SKM-1 treated with dmso at 0.1 percent for 144 hours (cell line): ENCODE results near the gene FRMD5.
A peak's percentile ranks its signal among the peaks of the same experiment; 100 is the strongest.
"Not testable (repeated sequence)": the region's sequence is repeated elsewhere in the genome, so short reads cannot be mapped to it uniquely, and the experiment has no call there.

Experiments used
- DNase-seq: peaks from one replicate; lab custom pipeline; 2025; ENCODE audit not compliant: unreplicated experiment; lab: John Stamatoyannopoulos, UW

Gene FRMD5

DNA sequence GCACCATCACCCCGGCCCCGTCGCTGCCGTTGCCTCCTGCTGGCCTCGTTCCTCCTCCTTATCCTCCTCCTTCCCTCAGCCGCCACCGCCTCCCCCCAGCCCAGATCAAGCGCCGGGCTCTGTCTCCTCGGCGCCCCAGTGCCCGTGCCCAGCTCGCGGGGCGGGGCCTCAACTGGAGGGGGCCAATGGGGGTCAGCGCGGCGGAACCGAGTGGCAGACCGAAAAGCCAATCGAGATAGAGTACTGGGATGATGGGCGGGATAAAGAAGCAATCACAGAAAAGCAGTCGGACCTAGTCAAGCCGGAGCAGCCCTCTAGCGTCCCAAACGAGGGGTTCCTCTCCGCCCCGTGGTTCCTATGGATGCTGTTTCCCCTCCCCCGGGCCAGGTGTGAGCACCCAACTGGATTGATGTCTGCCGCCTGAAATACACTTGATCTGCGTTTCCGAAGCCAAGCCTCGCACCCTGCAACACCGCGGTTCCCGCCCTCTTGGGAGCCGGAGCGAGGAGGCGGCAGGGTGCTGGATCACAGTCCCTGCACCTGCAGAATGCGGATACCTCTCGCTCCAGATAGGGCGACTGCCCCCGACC, at the start of gene FRMD5:
Gene FRMD5 (minus strand): TSS at position 121 of the 590 bp plus-strand sequence.
- peak; percentile 70 for DNase-seq

DNA sequence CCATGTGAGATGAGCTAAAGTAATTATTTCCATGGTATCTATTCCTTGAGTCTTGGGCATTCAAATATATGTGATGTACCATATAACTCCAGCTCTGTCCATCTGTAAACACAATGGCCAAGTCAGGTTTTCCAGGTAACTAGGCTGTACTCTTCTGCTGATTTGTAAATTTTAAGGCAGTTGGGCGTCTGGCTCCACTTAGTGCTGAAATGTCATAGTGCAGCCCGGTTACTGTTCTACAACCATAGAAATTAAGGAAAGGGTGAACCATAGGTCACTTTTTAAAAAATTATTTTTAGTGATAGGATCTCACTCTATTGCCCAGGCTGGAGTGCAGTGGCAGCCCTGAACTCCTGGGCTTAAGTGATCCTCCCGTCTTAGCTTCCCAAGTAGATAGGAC, 48.8 kb upstream of the FRMD5 start:
- DNase-seq = no peak

DNA sequence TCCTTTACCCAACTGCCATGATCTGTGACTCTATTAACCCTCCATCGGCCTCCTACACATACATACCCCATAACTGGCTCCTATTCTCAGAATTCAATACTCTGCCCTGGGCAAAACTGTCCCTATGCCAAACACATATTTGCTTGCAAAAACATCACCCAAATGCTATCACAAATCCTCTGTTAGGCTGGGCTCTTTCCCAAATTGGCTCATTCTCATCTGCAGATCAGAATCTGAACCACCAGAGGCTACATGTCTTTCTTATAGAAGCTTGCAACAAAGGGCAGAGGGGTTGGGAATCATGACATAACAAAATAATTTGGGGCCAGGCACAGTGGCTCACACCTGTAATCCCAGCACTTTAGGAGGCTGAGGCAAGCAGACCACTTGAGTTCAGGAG, 48.1 kb upstream of the FRMD5 start:
- no peak for DNase-seq

DNA sequence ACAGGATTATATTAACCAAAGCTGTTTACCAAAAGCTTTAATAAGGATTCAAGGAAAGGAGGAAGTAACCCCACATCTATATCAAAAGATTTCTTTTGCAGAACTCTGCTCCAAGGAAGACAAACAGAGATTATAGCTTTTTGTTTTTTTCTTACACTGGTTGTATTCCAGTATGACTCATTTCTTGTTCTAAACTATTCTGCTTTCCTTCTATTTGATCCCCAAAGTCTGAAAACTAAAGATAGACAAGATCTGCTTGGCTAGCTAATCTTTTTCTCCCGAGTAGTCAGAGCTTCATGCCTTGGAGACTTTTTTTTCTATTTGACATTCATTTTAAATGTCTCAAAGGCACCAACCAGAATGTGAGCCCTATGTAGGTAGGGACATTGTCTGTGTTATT, 36.8 kb upstream of the FRMD5 start:
- DNase-seq = no peak

DNA sequence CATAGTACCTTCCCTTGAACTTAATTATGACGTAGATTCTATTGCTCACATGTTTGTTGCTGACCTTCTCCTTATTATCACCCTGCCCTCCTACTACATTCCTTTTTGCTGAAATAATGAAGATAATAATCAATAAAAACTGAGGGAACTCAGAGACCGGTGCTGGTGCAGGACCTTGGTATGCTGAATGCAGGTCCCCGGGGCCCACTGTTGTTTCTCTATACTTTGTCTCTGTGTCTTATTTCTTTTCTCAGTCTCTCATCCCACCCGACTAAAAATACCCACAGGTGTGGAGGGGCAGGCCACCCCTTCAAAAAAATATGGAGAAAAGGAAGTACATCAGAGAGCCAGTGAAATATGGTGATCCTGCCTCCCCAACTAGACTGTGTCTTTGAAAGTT, 34.2 kb upstream of the FRMD5 start:
- not testable (repeated sequence) for DNase-seq

DNA sequence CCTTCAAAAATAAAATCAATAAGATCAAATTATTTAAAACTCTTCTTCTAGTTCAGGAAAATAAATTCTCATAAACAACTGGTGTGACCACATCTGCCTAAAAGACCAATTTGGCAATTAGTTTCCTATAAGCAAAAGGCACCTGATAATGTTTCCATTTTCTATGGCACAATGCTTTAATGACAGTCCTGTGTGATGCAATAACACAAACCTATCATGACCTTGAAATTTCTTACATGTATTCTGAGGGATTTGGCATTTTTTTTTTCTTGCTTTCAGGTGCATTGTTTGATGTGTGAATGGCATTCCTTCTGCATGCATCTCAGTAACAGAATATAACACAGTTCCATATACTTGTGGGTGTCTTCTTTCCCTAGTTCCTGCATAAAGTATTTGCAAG, 32.5 kb upstream of the FRMD5 start:
- DNase-seq = no peak

DNA sequence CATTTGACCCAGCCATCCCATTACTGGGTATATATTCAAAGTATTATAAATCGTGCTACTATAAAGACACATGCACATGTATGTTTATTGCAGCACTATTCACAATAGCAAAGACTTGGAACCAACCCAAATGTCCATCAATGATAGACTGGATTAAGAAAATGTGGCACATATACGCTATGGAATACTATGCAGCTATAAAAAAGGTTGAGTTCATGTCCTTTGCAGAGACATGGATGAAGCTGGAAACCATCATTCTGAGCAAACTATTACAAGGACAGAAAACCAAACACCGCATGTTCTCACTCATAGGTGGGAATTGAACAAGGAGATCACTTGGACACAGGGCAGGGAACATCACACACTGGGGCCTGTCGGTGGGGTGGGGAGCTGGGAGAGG, 31.9 kb upstream of the FRMD5 start:
- not testable (repeated sequence) for DNase-seq

DNA sequence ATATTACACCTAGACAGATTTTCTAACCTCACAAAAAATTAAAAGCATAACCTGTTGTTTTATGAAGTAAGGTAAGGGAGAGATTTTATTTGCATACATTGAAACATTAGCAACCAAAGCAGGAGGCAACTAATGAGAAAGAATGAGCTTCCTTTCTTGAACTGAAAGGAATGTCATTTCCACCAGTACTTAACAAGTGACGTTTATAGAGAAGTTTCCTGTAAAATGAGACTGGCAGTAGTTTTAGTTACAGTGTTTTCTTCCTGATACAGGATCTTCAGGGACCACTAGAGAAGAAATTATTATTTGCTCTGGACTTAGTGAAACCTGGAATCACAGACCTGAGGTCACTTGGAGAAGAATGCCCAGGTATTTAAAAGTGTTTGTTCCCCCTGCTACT, 27.4 kb upstream of the FRMD5 start:
- DNase-seq = no peak

DNA sequence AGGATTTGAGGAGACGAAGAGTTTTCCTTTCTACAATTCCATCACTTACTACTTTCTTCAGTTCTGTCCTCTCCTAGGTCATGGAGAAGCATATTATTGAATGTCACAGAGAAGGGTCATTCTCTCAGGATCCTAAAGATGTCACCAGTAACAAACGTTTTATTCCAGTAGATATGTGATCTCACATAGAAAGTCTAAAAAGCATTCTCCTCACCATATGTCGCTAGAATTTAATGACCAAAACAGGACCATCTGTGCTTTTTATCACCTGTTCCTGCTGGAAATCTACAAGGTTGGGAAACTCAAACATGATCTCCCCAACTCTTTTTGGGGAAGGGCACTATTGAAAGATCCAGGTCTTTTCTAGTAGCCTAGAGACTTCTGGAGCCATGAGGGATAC, 24.0 kb upstream of the FRMD5 start:
- DNase-seq = no peak

DNA sequence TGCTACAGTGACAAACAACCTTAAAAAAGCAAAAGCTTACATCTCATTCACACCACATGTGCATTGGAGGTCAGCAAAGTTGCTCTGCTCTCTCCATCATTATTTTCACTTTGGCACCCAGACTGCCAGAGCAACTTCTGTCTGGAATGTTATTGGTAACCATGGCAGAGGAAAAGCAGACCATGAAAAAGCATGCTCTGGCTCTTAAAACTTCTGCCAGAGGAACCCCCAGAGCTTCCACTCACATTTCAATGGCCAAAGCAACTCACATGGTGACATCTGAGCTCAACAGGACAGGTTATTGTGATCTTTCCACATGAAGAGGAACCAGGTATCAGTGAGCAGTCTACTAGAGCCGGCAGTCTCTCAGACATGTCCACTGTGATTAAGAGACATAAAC, 21.9 kb upstream of the FRMD5 start:
- DNase-seq = no peak

DNA sequence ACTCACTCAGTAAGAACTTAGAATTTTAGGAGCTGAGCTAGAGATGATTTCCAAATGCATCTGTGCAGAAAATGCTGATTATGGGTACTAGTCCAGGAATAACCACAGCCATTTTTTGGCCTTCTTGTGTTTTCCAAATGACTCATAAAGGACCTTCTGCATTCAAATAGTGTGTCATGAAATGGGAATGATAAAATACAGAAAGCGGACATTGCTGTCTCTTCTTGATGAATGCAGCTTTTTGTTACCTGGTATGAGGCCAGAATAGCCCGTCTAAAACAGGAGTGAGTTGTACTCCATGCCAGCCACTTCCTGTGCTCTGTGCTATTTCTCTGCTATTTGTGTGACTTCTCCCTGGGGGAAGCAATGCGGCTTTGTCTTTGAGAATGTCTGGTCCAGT, 20.5 kb upstream of the FRMD5 start:
- DNase-seq = no peak

DNA sequence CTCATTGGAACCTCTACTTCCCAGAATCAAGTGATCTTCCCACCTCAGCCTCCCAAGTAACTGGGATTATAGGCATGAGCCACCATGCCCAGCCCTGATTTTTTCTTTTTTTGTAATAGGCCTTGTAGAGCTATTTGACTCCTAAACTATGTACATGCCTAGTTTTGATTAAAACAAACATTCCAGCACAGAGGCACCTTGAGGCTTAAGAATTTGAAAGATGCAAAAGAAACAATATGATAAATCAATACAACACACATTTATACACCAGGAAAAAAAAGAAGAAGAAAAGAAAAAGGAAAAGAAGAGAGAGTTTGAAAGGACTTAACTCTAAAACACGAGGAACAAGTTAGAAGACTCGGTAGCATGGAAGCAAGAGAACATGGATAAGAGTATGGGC, 13.9 kb upstream of the FRMD5 start:
- DNase-seq = no peak

DNA sequence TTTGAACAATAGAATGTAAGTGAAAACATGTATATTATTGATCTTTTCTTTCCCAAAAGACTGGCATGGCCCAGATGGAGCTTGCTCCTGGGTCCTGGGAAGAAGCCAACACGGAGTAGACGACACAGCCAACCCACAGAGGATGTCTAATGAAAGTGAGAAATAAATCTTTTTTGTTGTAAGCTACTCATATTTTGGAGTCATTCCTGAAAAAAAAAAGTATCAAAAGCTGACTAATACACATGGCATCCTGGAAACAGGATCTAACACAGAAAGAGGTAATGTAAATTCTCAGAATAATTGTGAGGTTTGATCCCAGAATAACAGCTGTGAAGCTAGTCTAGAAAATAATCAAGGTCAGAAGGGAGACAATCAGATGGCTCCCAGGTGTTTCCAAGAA, 12.6 kb upstream of the FRMD5 start:
- DNase-seq = no peak

DNA sequence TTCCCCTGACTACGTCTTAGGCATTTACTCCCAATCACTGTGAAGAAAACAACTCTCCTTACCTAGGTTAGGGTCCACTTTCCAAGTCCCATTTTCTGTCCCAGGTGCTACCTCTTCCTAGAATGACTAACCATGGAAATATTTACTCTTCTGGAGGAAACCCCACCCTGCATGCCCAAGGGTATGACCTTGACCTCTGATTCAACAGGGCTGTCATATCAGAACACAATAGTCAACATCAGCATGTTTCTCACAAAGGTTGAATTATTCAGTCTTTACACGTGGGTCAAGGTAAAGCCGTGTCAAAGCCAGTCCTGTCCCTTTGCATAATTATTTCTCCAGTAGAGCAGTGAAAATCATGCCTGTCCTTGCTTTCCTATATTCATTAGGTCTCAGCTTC, 4.3 kb upstream of the FRMD5 start:
- DNase-seq = no peak

DNA sequence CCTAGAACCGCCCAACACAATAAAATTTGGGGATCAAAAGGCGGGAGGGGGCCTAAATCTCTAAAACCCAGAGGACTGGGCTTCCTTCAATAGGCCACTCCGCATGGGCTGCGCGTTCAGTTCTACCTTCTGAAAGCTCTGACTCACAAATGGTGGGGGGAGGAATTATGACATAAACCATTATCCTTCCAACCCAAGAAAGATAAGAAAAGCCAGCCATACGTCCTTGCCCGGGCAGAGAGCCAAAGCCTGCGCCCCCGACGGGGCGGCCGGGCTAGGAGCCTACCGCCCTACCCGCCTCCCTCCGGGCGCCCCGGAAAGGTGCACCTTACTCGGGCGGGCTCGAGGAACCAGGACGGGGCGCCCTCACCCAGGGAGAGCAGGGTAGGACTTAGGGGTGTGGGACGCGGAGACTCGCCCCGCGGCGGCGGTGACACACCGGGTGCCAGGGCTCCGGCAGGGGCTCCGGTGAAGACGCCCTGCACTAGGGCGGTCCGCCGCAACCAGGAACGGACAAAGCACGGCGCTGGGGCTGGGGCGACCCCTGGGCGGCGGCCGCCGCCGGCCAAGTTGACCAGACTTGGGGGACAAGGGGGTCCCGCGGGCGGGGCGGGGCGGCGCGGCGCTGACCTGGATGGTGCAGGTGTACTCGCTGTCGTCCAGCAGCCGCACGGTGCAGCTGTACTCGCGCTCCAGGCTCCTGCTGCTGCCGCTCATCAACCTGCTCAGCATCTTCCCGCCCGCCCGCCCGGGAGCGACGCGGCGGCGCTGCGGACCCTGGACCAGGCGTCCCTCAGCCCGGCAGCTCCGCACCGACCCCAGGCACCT, 534 bp downstream of the FRMD5 start:
- DNase-seq = no peak

DNA sequence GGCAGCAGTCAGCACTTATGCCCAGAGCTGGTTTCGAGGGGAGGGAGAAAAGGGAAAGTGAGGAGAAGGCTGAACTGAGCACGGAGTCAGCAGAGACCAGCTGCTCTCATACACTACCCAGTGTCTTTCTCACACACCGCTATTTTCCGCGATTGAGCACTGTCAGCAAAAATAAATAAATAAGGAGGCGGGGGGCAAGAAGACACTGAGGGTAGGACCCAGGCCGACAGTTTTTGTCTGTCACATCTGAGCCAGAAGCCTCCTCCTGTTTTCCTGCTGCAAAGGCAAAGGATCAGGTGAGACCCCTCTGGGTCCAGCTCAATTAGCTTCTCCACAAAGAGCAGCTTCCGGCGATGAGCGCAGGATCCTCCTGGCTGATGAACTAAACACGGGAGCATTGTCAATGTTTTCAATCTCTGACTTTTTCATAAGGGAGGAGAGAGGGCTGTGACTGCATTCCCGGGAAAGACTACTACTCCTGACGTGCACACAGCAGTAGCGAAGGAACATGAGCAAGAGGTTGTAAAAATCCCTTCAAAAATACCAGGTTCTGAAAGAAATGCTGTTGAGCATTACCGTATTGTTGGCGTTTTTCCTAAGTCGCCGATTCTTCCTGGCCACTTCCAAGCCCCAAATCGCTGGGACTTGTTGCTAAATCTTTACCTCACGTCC, 1.3 kb downstream of the FRMD5 start:
- DNase-seq = no peak

DNA sequence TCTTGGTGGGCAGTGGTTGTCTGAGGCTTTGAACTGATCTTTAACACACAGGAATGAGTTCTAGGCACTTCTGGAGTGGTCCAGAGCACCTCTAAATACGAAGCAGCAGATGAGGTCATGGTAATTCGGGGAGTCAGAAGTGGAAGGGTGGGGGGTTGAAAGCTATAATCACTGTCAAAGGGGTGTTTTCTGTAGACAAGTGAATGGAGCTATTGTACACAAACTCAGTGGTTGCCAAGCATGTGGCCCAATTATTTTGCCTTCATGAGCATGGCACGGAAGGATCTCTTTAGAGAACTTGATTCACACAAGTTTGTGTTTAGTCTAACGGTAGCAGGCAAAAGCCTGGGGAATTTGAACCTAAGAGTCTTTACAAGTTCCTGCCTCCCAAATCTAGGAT, 6.3 kb downstream of the FRMD5 start:
- no peak for DNase-seq

DNA sequence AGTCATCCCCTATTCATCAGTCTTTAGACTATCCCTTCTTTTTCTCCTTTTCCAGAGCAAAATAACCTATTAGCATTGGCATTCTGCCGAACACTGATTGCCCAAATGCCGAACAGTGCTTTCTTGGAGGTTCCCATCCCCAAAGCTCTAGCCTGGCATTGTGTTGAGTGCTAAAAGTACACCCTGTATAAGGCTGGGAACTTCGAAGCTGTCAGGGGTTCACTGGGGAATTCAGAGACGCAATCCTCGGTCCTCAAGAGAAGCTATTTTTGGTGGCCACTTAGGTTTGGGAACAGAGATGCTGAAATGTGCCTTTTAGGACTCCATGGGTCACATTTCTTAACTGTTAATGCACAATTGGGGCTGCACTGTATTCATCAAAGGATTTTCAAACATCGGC, 8.4 kb downstream of the FRMD5 start:
- DNase-seq = no peak

DNA sequence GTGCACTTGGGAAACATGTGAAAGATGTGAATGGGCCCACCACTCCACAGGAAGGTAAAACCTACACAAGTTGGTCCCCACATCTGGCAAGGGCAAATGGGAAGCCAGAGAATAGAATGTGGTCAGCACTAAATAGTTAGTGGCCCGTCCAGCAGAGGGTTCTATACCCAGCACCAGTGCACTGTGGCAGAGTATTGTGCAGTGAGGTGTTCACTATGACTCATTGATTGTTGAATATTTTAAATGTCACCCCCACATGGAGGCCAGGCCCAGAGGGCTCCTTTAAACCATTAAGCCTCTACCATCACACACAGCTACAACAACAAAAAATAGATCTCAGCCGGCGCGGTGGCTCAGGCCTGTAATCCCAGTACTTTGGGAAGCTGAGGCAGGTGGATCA, 11.7 kb downstream of the FRMD5 start:
- DNase-seq = no peak

DNA sequence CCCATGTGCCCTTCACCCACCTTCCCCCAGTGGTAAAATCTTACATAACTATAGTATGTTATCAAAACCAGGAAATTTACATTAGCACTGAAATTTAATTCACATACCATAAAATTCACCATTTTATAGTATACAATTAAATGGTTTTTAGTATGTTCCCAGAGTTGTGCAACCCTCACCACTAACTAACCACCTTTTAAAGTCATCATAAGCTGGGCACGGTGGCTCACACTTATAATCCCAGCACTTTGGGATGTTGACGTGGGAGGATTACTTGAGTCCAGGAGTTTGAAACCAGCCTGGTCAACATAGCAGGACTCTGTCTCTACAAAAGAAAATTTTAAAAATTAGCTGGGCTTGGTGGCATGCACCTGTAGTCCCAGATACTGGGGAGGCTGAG, 13.7 kb downstream of the FRMD5 start:
- DNase-seq = no peak

DNA sequence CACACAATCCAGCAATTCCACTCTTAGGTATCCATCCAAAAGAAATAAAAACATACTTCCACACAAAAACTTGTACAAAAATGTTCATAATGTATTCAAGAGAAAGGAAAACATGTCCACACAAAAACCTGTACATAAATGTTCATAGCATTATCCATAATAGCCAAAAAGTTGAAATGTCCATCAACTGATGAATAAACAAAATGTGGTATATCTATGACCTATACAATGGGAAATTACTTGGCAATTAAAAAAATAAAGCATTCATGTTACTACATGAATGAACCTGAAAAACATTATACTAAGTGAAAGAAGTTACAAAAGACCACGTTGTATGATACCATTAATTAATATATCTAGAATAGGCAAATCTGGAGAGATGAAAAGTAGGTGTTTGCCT, 17.9 kb downstream of the FRMD5 start:
- no peak for DNase-seq

DNA sequence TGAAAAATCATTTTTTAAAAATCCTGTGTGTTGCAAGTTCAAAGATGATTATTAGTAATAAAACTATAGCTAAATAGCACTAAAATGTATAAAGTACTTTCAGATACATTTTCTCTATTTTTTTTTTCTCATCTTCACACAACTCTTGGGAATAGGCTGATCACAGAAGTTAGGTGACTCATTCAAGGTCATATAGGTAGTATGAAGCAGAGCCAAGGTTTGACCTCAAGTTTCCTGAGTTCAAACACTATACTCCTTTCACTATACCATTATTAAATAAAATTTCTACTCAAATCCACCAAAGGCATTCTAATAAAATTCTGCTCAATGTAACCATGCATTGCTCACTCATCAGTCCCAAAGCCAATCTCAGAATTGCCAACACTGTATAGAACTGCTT, 21.3 kb downstream of the FRMD5 start:
- DNase-seq = no peak
